ENCODE measurements around the gene UBXN10.

UBXN10 gene

DNA sequence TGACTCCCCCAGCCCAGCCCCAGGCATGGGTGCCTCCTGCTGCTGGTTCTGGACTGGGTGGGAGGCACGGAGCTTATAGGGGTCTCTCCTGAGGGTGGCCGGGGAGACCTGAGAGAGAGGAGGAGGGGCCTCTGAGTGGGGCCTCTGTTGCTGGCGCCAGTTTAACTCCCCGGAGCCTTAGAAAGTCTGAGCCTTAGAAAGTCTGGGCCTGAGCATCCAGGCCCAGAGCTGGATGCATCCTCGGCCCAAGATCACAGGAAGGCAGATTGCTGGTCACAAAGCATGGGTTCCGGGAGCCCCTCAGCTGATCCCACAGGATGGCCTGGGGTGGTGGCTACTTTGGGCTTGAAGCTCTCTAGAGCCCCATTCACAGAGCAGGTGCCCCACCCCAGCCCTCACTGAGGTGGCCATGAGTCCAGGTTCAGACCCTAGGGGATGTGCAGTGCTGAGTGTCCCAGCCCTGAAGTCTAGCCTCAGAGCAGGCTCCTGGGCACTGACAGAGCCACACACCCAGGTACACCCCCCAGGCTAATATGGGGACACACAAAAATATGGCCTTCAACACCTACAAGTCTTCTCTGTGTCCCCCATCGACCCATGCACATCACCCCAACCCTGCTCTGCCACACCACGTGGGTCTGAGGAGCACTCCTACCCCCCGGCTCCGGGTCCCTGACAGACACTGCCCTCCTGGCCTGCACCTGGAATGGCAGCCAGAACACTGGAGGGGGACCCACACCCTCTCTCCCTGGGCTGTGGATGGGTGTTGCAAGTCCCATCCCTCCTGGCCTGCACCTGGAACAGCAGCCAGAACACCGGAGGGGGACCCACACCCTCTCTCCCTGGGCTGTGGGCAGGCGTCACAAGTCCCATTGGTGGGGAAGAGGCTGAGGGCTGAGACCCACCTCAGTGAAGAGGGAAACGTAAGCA lies 37.1 kb upstream of the UBXN10 start:
- peaks cover 4% of the 10 kb centered on the region for H3K4me1 Mint-ChIP-seq
- H3K36me3 Mint-ChIP-seq: no peaks in the 10 kb centered on the region
- no peak overlapping the region for H3K4me3 Mint-ChIP-seq
- H3K27ac Mint-ChIP-seq: no peak overlapping the region
- H3K27me3 Mint-ChIP-seq: no peaks in the 10 kb centered on the region
- no peaks in the 10 kb centered on the region for H3K9me3 Mint-ChIP-seq

DNA sequence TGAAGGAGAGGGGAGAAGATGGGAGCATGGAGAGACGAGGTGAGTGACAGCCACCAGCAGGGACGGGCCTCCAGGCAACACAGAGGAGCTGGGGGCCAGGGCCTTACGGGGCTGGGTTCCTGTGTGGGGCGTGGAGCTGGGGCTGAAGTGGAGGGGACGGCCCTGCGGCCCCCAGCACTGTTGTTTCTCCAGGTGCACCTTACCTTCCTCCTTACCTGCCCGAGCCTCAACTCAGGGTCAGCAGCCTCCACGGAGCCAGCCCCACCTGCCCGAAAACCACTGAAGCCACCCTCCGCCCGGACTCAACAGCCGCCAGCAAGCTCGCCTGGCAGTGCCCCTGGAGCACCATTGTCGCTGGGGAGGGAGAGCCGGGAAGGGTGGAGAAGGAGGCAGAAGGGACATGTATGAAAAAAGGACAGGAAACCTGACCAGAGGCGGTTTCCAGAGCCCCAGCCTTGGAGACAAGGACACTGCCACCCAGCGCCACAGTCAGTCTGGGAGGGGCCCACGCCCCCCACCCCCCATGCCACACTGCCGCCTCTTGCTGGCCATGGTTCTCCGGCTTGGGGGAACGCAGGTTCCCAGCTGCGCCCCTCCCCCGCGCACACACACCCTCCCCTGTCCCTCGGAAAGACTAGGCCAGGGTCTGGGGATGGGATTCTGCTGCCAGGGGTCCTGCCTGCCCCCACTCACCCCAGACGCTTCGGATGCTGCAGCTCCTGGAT lies 36.1 kb upstream of the UBXN10 start:
- Mint-ChIP-seq H3K9me3 (no peaks in the 10 kb centered on the region), H3K36me3 (no peaks in the 10 kb centered on the region), H3K4me1 (peaks cover 10% of the 10 kb centered on the region), H3K4me3 (no peak overlapping the region), H3K27me3 (no peaks in the 10 kb centered on the region), H3K27ac (no peak overlapping the region)

DNA sequence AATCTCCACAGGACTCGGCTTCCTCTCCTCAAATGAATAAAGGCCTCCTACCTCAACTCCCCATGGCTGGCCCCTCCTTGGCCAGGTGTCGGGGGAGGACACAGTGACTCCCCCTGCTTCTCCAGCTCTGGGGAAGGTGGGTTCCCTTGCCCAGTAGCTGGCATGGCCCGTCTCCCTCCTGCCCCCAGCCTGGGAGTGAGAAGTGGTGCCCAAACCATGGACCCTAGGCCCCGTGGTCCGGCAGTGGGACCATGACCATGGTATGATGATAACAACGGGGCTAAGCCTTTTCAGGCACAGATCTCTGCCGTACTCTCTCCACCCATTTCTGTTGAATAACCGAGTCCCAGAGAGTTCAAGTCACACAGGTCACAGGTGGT lies 35.6 kb upstream of the UBXN10 start:
- Mint-ChIP-seq H3K27ac (no peak overlapping the region), H3K36me3 (no peaks in the 10 kb centered on the region), H3K9me3 (no peaks in the 10 kb centered on the region), H3K4me3 (no peak overlapping the region), H3K27me3 (no peaks in the 10 kb centered on the region), H3K4me1 (peaks cover 12% of the 10 kb centered on the region)

DNA sequence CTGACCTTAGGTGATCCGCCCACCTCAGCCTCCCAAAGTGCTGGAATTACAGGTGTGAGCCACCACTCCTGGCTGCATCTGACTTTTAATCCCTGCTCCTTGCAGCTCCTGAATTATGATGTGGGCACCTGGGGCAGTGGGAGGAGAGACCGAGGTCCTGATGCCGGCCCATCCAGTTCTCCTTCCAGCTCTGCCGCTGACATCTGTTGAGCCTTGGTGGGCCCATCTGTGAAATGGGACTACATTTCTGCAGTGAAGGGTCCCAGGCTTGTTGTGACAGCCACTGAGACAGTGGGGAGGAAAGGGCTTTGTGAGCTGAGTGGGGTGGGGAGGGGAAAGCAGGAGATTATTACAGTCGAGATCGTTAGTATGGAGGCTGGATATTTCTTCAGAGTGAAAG lies 34.9 kb upstream of the UBXN10 start:
- no peaks in the 10 kb centered on the region for H3K36me3 Mint-ChIP-seq
- no peak overlapping the region for H3K27ac Mint-ChIP-seq
- H3K9me3 Mint-ChIP-seq: no peaks in the 10 kb centered on the region
- peak overlapping the region; percentile 13 for H3K4me3 Mint-ChIP-seq
- no peaks in the 10 kb centered on the region for H3K27me3 Mint-ChIP-seq
- H3K4me1 Mint-ChIP-seq: peaks cover 12% of the 10 kb centered on the region

DNA sequence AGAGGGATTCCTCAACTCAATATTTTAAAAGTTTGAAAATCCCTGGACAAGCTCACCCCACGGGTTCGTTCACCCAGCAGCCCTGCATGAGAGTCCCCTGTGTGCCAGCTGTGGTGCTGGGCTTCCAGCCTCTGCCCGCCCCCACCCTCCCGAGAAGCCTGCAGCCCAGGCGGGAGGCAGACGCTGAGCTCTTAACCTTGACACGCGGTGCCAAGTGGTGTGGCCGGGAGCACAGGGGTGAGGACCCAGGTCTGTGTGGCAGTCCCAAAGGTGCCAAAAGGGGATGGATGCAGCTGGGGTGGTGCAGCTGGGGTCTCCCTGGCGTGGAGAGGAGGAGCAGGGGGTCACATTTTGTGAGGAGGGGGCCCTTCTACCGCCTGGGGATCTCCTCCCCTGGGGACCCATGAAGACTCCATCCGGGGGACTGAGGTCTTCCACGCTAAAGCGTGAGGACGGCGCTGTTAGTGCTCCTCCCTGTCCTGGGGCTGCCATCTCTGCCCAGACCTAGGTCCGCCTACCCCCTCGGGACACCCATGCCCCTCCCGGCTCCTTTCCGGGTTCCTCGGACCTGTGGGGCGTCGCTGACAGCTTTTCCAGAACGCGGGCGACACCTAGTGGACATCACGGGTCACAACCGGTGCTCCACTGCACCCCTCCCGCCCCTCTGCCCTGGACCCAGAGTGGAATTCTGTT lies 33.8 kb upstream of the UBXN10 start:
- H3K27me3 Mint-ChIP-seq: no peaks in the 10 kb centered on the region
- H3K9me3 Mint-ChIP-seq: no peaks in the 10 kb centered on the region
- H3K4me3 Mint-ChIP-seq: peak overlapping the region; percentile 87
- H3K36me3 Mint-ChIP-seq: no peaks in the 10 kb centered on the region
- H3K27ac Mint-ChIP-seq: no peak overlapping the region
- H3K4me1 Mint-ChIP-seq: peaks cover 12% of the 10 kb centered on the region

DNA sequence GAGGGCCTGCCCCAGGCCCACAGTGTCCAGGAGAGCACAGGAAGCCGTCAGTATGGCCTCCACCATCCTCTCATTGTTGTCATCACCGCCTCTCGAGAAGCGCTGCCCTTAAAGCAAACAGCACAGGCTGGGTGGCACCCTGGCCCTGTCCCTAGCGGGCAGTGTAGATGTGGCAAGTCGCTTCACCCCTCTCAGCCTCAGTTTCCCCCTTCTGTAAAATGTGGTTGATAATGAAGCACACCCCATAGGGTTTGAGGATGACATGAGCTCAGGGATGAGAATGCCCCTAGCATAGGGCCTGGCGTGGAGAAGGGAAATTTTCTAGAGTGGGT lies 33.3 kb upstream of the UBXN10 start:
- Mint-ChIP-seq H3K9me3 (no peaks in the 10 kb centered on the region), H3K27ac (no peak overlapping the region), H3K4me3 (peak overlapping the region; percentile 87), H3K36me3 (no peaks in the 10 kb centered on the region), H3K4me1 (peaks cover 12% of the 10 kb centered on the region), H3K27me3 (no peaks in the 10 kb centered on the region)

DNA sequence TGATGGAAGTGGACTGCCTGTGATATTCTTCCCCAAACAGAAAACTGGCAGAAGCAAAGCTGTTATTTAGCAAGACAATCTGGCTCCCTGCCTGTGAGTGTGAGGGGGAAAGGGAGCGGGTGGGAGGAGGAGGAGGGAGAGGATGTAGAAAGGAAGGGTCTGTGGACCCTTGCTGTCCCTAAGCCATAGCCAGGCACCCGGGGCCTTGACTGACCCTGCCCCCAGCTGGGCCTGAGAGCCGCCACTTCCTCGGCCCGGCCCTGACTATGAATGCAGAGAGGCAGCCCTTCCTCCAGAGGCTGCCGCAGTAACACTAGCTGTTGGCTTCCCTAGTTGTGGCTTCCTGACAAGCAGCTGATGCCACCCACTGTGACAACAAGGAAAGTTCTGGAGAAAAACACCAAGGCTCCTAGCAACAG lies 32.9 kb upstream of the UBXN10 start:
- peaks cover 12% of the 10 kb centered on the region for H3K4me1 Mint-ChIP-seq
- H3K9me3 Mint-ChIP-seq: no peaks in the 10 kb centered on the region
- H3K4me3 Mint-ChIP-seq: no peak overlapping the region
- H3K27ac Mint-ChIP-seq: no peak overlapping the region
- H3K27me3 Mint-ChIP-seq: no peaks in the 10 kb centered on the region
- no peaks in the 10 kb centered on the region for H3K36me3 Mint-ChIP-seq

DNA sequence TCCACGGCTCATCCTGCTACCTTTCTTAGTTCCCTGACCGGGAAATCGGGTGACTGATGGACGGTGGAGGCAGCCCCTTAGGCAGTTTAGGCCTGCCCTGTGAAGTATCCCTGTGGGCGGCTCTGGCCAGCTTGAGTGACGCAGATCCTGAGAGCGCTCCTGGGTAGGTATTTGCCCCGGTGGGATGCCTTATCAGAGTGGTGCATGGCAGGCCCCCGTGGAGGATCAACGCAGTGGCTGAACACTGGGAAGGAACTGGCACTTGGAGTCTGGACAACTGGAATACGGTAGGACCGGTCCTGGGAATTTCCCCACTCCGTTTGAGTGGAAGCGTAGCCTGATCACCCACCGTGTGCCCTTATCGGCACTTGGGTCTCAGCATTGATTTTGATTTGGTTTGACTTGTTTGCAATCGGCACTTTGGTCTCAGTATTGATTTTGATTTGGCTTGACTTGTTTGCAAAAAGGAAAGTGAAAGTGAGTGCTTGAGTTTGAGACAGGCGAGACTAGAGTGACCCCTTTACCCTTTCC lies 31.5 kb upstream of the UBXN10 start:
- Mint-ChIP-seq H3K27me3 (no peaks in the 10 kb centered on the region), H3K27ac (no peak overlapping the region), H3K4me3 (peak overlapping the region; percentile 49), H3K9me3 (no peaks in the 10 kb centered on the region), H3K36me3 (no peaks in the 10 kb centered on the region), H3K4me1 (peaks cover 12% of the 10 kb centered on the region)

- H3K36me3 Mint-ChIP-seq: peaks cover 6% of the 10 kb centered on the region
- H3K9me3 Mint-ChIP-seq: no peaks in the 10 kb centered on the region
- no peak overlapping the region for H3K4me3 Mint-ChIP-seq
- no peak overlapping the region for H3K27ac Mint-ChIP-seq
- peaks cover 8% of the 10 kb centered on the region for H3K4me1 Mint-ChIP-seq
- no peaks in the 10 kb centered on the region for H3K27me3 Mint-ChIP-seq
Measured at GRCh38 chr1:20158358-20159070, 27.4 kb upstream of the UBXN10 start.

DNA sequence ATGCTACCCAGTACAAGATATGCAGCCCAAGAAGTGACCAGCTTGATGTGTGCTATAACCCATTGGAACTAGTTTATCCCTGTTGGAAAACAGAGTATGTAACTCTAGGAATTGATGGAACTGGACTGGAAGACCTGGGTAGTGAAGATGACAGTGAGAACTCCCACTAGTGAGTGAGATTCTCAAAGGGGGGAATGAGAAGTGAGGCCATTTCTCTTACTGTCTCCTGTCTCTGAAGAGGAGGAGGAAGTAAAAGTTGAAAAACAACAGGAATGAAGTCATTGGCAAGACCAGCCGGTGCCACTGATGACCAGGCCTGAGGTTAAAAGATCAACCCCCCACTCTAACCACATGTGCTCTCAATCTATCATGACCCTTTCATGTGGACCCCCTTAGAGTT lies 25.9 kb upstream of the UBXN10 start:
- H3K36me3 Mint-ChIP-seq: peaks cover 6% of the 10 kb centered on the region

GRCh38 chr1:20164694-20165202 lies 21.1 kb upstream of the UBXN10 start:
- Mint-ChIP-seq H3K4me1 (no peaks in the 10 kb centered on the region), H3K4me3 (no peak overlapping the region), H3K27me3 (no peaks in the 10 kb centered on the region), H3K9me3 (peaks cover 6% of the 10 kb centered on the region), H3K36me3 (peaks cover 9% of the 10 kb centered on the region), H3K27ac (no peak overlapping the region)

More for the DNA sequence above, 25.9 kb upstream of the UBXN10 start:
- peaks cover 2% of the 10 kb centered on the region for H3K9me3 Mint-ChIP-seq
- no peak overlapping the region for H3K4me3 Mint-ChIP-seq
- no peaks in the 10 kb centered on the region for H3K27me3 Mint-ChIP-seq
- H3K27ac Mint-ChIP-seq: no peak overlapping the region
- H3K4me1 Mint-ChIP-seq: no peaks in the 10 kb centered on the region

DNA sequence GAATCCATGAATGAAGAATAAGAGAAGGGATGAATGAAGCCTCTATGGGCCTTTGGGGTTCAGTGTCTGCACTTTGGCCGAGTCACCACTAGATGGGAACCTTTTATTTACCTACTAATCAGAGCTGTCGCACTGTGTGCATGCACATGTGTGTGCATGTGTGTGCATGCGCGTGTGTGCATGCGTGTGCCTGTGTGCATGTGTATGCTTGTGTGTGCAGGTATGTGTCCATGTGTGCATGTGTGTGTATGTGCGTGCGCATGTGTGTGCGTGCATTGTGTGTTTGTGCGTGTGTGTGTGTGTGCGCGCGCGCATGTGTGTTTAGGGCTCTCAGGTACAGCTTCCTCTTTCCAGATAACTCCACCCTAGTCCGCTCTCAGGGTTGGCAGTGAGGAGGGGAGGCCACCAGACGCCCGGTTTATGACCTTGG lies 20.4 kb upstream of the UBXN10 start:
- no peaks in the 10 kb centered on the region for H3K27me3 Mint-ChIP-seq
- peaks cover 6% of the 10 kb centered on the region for H3K9me3 Mint-ChIP-seq
- H3K4me1 Mint-ChIP-seq: no peaks in the 10 kb centered on the region
- H3K4me3 Mint-ChIP-seq: no peak overlapping the region
- peaks cover 9% of the 10 kb centered on the region for H3K36me3 Mint-ChIP-seq
- no peak overlapping the region for H3K27ac Mint-ChIP-seq

DNA sequence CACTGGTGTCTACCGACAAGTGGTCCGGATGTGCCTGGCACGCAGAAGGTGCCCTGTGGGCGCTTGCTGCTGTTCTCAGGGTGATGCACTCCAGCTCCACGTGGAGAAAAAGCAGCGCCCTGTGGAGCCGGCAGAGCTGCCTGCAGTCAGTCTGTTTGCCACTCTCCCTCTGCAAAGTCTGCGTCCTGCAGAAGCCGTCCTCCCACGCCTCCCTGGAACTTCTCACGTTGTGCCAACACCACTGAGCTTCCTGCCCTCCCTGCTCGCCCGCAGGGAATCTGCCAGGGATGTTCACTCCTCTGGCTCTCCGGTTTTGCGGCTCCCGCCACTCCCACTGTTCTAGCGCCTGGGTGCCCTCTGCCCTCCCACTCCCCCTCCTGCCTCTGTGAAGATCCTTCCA lies 19.8 kb upstream of the UBXN10 start:
- no peak overlapping the region for H3K4me3 Mint-ChIP-seq
- no peaks in the 10 kb centered on the region for H3K27me3 Mint-ChIP-seq
- H3K27ac Mint-ChIP-seq: no peak overlapping the region
- H3K9me3 Mint-ChIP-seq: peaks cover 6% of the 10 kb centered on the region
- peaks cover 9% of the 10 kb centered on the region for H3K36me3 Mint-ChIP-seq
- no peaks in the 10 kb centered on the region for H3K4me1 Mint-ChIP-seq

DNA sequence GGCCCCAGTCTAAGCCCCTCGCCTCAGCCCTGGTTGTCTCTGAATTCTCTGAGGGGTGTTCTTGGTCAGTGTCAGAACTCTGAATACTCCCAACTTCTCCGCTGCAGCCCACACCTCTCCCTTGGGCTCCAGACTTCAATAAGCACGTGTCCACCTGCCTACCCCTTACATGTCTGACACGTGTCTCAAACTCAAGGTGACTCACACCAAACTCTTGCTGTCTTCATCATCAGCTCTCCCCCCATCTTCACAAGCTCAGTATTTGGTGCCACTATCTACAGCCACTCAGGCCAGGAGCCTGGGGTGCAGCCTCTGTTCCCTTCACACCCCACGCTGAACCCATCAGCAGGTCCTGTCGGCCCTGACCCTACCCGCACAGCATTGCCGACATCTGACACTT lies 18.8 kb upstream of the UBXN10 start:
- H3K27me3 Mint-ChIP-seq: no peaks in the 10 kb centered on the region
- no peak overlapping the region for H3K27ac Mint-ChIP-seq
- H3K9me3 Mint-ChIP-seq: peaks cover 6% of the 10 kb centered on the region
- H3K4me3 Mint-ChIP-seq: no peak overlapping the region
- peaks cover 7% of the 10 kb centered on the region for H3K4me1 Mint-ChIP-seq
- H3K36me3 Mint-ChIP-seq: peaks cover 7% of the 10 kb centered on the region
